ENCODE measurements around the gene HS3ST3B1. TPM values are rescaled to one million over a fixed set of nuclear protein-coding genes. Genes with fewer than 3 reads are reported as not detected.
A peak's percentile ranks its signal among the peaks of the same experiment; 100 is the strongest.

The HS3ST3B1 gene
- total and polyA plus RNA-seq, 2 of the 4 experiments (the other 2 are of a cell fraction): 3.1 to 4.3 TPM

- Histone ChIP-seq H3K9me3 (ENCODE audit: control insufficient read depth, insufficient read depth, low read length) (no peaks in the 10 kb centered on the region), H2AK5ac (ENCODE audit: low read depth, low read length) (no peak overlapping the region), H3K36me3 (ENCODE audit: control insufficient read depth, insufficient read depth, low read length) (peaks cover 7% of the 10 kb centered on the region; the same call in 1 of the 2 replicates), H3K79me1 (ENCODE audit: low read depth in 1 of 2, low read length in 2 of 2) (peaks cover 33 to 65% of the 10 kb centered on the region in 2 experiments), H4K20me1 (ENCODE audit: insufficient read depth, low read length) (peaks cover 13% of the 10 kb centered on the region; the same call in 1 of the 2 replicates), H4K91ac (ENCODE audit: insufficient read depth, low read depth, low read length) (no peak overlapping the region), H2AFZ (replicated peaks; ENCODE audit: low read length, poor library complexity) (peak overlapping the region; percentile 25), H3K9me1 (ENCODE audit: insufficient read depth, low read length) (peaks cover 10% of the 10 kb centered on the region; the same call in 1 of the 2 replicates), H2AK9ac (replicated peaks; ENCODE audit: low read depth, low read length, poor library complexity) (peak overlapping the region; percentile 42), H3K27me3 (ENCODE audit: control insufficient read depth, insufficient read depth, low read length) (no peaks in the 10 kb centered on the region), H4K8ac (ENCODE audit: low read depth in 2 of 2, low read length in 2 of 2) (peak overlapping the region; percentile 2 to 13; a peak in 2 of 4 replicates), H2BK120ac (ENCODE audit: low read depth, low read length) (no peak overlapping the region), H4K5ac (ENCODE audit: low read depth, low read length) (no peak overlapping the region; the same call in 1 of the 2 replicates), H3K18ac (ENCODE audit: low read depth, low read length) (no peak overlapping the region), H2BK5ac (ENCODE audit: low read depth, low read length, poor library complexity, severe bottlenecking) (no peak overlapping the region), H2BK15ac (ENCODE audit: low read depth, low read length) (no peak overlapping the region), H3K4me3 (ENCODE audit: insufficient read depth, low read depth, low read length) (no peak overlapping the region), H3K27ac (ENCODE audit: insufficient read depth, low read length) (no peak overlapping the region), H3K14ac (replicated peaks; ENCODE audit: low read depth, low read length) (no peak overlapping the region; the same call in 1 of the 2 replicates), H3K4me2 (ENCODE audit: low read depth, low read length) (peak overlapping the region; percentile 66), H3K56ac (ENCODE audit: extremely low read depth, insufficient read depth, low read length) (no peak overlapping the region), H3K23ac (ENCODE audit: low read depth, low read length) (0 out of 2 replicates have a peak overlapping the region, but pooled peaks have one; percentile 36), H3K9ac (ENCODE audit: low read depth, low read length) (no peak overlapping the region), H3K4ac (ENCODE audit: low read depth, low read length) (peak overlapping the region; percentile 0), H3K4me1 (ENCODE audit: control insufficient read depth, insufficient read depth, low read length) (peaks cover 11% of the 10 kb centered on the region), H2BK20ac (ENCODE audit: low read depth, low read length) (peak overlapping the region; percentile 14; the same call in 1 of the 2 replicates)
- ATAC-seq (ENCODE audit: low read depth) (no peak), DNase-seq (no peak)
- ChIA-PET POLR2A (ENCODE audit: unreplicated experiment) (no interaction called here), CTCF (no interaction called here)
- dilution Hi-C loops (cut with HindIII; ENCODE audit: low sequenced_read_pairs, unreplicated experiment) (no loop called here), intact Hi-C loops (cut with micrococcal nuclease) (no loop called here), in situ Hi-C loops (cut with MboI; ENCODE audit: low sequenced_read_pairs) (loop anchor here (5.0 kb wide), 1 partner anchor 617 kb away; no protein-coding TSS in a partner anchor)
- no TSS peak for BruUV-seq (replicated peaks)
- TF ChIP-seq RAD21 (IDR thresholded peaks at IDR 0.05; ENCODE audit: low read length): no peak
- TF ChIP-seq RCOR1 (IDR thresholded peaks at IDR 0.05; ENCODE audit: insufficient replicate concordance, low read length): no peak
- TF ChIP-seq MXI1 (IDR thresholded peaks at IDR 0.05; ENCODE audit: borderline replicate concordance, low read depth, low read length): no peak
- TF ChIP-seq MAZ (IDR thresholded peaks at IDR 0.05; ENCODE audit: borderline replicate concordance, low read depth, low read length): no peak
- no peak for TF ChIP-seq MAFK (IDR thresholded peaks at IDR 0.05; ENCODE audit: low read depth, low read length)
- WGBS, 2 experiments (ENCODE audit: extremely low coverage in 2 of 2, insufficient read length in 1 of 2): 40% methylated on average over 1 of the region's 13 CpGs; no CpG with 5 or more reads in 1 of the 2 experiments
These were observed 9.2 kb downstream of the HS3ST3B1 start for GRCh38 chr17:14310101-14310500.
